ENCODE results near the gene SNRNP48. TPM values are rescaled to one million over a fixed set of nuclear protein-coding genes. Genes with fewer than 3 reads are reported as not detected.

SNRNP48 gene, protein sequence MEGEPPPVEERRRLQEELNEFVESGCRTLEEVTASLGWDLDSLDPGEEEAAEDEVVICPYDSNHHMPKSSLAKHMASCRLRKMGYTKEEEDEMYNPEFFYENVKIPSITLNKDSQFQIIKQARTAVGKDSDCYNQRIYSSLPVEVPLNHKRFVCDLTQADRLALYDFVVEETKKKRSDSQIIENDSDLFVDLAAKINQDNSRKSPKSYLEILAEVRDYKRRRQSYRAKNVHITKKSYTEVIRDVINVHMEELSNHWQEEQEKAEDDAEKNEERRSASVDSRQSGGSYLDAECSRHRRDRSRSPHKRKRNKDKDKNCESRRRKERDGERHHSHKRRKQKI
- 12.5 and 18.0 TPM in 2 replicates for polyA plus RNA-seq (2014; cell fraction: cytosol; rRNA removed)
- polyA plus RNA-seq (2014; cell fraction: nucleus; rRNA removed): 20.2 and 22.6 TPM in 2 replicates

DNA sequence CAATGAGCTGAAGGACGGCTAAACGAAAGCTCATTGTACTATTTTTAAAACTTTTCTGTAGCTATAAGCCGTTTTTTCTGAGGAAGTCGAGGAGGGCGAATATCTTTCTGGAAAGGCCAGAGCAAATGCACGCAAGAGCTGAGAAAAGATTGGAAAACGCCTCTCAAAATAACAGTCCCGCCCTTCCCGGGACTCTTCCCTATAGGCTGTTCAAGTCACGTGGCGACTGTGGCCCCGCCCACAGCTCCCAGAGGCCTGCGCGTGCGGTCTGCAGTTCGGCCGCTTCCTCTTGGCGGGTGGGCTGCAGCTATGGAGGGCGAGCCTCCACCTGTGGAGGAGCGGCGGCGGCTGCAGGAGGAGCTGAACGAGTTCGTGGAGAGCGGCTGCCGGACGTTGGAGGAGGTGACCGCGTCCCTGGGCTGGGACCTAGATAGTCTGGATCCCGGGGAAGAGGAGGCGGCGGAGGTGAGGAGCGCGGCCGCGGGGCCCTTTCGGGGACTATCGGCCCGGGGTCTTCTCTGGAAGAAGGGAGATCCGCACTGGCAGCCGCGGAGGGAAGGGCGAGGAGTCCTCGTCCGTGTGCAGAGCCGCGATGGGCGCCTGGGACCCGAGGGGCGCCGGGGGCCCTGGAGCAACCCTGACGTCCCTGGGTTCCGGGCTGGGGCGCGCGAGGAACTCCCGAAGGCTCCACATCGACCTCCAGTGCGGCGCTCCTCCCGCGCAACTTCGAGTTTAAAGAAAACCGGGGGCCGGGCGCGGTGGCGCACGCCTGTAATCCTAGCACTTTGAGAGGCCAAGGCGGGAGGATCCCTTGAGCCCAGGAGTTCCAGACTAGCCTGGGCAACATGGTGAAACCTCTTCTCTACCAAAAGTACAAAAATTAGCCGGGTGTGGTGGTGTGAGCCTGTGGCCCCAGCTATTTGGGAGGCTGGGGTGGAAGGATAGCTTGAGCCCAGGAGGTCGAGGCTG, at the start of gene SNRNP48:
Gene SNRNP48, plus strand, starts transcription at position 250 of the 969 bp plus-strand sequence. Its CDS starts 60 bp downstream, at position 310.
- DNase-seq (ENCODE audit: low spot score): peak; percentile 93

DNA sequence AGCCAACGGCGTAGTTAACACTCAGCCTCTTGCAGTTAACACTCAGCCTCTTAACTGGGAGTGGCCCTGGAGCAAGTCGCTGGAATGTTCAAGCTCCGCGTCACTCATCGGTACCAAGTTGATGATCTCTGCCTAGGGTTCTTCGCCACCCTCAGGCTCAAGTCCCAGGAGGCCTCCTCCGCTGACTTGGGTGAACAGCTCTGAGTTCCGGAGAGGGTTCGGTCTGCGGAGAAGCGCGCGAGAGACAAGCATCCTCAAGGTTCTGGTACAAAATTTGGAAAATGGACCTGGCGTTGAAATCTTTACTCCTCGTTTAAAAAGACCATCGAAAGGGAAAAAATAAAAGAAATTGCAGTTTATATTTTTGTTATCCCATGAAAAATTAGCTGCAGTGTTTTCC, 49.4 kb upstream of the SNRNP48 start:
- no peak for DNase-seq (ENCODE audit: low spot score)

DNA sequence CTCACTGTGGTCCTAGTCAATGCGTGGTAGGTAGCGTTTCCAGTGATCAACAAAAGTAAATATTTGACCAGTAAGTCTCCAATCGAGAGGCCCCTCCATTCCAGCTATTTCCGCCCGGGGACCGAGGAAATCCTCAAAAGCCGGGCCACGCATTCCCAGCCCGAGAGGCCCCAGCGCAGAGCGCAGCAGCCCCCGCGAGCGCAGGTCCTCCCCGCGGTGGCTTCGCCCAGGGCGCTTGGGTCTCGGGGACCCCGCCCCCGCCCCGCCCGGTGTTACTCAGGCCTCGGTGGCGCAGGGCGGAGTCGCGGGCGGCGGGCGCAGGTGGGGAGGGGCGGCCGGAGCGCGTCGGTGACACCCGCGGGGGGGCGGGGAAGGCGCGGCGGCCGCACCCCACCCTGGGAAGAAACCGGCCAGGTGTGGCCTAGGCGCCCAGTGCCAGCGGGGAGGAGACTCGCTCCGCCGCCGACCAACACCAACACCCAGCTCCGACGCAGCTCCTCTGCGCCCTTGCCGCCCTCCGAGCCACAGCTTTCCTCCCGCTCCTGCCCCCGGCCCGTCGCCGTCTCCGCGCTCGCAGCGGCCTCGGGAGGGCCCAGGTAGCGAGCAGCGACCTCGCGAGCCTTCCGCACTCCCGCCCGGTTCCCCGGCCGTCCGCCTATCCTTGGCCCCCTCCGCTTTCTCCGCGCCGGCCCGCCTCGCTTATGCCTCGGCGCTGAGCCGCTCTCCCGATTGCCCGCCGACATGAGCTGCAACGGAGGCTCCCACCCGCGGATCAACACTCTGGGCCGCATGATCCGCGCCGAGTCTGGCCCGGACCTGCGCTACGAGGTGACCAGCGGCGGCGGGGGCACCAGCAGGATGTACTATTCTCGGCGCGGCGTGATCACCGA, 48.6 kb upstream of the SNRNP48 start, which contains the start of gene DSP:
Gene DSP, plus strand, starts transcription at position 497 of the 890 bp plus-strand sequence. Its CDS starts 245 bp downstream, at position 742.
- no peak for DNase-seq (ENCODE audit: low spot score)

DNA sequence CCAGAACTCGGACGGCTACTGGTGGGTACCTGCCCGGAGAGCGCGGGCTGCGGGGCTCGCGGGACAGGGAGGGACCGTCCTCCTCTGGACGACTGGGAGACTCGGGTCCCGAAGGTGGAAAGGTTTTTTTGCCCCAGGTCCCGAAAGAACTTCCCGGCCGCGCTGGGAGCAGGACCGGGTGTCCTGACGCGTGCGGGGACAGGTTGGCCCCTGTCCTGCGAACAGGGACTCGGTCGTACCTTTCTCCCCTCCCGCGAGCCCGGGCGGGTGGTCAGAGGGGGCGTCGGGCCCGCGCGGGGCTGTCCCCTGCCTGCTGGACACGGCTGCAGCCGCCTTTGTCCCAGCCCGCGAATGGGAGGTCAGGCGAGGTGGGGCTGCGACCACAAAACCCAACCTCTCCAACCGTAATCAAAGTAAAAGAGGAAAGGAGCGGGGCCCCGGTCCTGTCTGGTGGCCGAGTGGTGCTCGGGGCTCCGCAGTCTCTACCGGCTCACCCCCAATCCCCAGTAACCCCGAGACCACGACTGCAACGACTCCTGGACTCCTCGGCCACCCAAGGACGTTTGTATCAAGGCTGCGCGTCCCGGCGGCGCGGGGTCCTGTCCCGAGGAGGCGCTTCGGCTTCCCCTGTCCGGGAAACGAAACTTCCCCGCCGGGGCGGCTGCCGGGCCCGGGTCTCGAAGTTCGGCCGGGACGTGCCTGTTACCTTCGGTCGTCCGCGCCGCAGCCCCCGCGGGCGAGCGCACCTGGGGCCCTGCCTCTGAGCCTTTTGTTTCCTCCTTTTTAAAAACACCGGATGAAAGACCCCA, 47.7 kb upstream of the SNRNP48 start:
- DNase-seq (ENCODE audit: low spot score): no peak

DNA sequence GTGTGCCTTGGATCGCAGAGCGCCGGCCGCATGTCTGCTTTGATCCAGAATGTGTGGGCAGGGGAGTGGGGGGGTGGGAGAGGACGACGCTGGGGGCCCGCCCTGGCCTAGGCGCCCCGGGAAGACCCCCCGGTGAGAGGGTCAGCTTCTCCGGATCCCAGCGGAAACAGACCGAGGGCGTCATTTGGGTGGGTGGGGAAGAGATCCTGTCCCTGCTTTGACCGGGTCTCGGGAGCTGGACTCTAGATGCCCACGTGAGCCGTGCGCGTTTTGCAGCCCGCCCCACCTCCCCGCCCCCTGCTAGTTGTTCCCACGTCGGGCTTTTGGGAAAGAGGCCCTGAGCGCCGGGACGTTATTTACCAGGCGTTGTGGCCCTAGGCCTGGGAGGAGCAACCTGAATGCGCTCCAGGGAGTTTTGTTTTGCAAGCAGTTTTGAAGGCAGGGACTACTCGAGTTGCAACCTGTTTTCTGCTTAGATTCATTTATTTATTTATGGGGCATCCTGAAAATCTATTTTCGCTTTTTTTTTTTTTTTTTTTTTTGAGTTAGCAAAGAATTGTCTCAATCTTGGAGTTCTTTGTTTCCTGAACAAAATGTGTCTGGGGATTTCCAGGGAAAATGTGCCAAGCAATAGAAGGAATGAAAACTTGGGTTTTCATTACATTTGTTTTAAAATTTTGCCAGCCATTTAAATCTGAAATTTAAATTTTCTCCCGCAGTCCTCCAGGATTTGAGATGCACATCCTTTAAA, 46.9 kb upstream of the SNRNP48 start:
- no peak for DNase-seq (ENCODE audit: low spot score)

DNA sequence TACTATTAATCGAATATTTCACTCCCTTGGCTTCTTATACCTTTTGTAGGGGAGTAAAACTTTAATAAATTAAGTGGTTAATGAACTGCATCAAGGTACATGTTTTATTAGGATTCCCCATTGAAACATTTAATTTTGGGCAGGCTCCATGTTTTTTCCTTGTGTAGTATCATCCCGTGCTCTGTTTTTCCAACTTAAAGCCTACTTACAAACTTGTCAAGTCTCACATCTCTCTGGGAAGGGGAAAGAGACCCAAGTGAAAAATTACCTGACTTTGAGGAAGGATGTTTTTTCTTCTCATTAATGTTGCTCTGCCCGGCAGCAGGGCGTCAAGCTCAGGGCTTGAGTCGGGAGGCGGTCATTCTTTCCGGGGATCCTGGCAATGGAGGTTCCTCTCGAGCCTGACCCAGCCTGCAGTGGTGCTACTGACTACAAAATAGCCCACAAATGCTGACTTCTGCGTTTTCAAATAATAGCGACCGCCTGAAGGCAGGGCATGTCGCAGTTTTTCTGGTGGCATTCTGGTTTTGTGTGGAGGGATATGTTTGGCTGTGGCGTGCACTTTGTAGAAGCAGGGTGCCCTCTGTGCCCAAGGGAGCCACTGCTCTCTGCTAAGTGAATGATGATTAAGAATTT, 46.1 kb upstream of the SNRNP48 start:
- no peak for DNase-seq (ENCODE audit: low spot score)

DNA sequence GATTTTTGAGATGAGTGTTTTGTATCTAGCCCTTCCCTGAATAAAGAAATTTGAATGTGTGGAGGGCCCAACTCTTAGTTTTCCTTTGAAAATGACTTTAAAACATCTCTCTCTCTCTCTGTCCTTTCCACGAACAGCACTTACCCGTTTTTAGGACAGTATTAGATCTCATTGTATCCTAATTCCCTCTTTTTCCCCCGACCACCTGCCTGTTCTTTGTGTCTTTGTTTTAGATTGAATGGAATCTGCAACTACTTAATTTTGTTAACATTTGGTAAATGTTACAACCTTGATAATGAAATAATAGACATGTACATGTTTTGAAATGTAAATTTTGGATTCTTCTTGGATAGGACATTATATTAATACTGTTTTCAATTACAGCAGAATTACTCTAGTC, 45.4 kb upstream of the SNRNP48 start:
- DNase-seq (ENCODE audit: low spot score): no peak

DNA sequence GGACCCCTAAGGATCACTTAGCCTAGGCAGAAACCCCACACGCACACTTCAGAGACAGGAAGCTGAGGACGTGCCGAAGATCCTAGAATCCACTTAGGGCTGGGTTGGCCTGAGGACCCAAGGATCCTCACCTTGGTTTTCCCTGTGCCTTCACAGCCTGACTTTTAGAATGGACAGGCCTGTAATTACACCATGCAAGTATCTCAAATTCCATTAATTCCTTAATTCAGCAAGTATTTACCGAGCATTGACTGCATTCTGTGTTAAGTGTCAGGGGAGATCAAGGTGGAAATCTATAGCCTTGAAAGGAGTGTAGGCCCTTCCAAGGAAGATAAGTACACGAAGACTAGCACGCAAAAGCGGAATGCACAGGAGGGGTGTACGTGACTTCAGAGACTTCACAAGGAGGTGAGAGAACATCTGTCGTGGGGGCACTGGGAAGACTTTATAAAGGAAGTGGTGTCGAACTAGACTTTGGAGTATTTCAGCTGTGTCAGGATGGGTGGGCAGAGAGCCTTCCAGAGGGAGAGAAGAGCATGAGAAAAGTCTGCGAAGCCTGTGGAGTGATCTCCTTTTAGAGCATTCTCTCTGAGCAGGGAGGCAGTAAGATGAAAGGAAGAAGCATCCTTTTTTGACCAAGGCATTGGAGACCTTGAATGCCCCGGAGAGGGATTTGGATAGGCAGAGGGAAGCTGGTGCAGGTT, 44.5 kb upstream of the SNRNP48 start:
- DNase-seq (ENCODE audit: low spot score): no peak

DNA sequence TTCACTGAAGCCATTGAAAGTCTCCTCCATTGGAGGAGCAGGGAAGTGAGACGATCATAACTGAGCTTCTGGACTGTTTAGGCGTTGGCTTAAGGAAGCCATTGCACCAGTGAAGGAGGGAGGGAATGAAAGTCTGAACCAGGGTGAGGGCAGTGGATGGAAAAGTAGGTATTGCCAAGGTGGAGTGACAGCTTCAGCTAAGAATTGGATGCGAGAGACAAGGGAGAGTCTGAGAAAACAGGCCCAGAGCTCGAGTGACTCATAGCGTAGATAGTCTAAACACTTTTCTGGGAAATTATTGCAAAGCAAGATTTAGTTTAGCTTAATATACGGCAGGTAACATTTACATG, 44.0 kb upstream of the SNRNP48 start:
- DNase-seq (ENCODE audit: low spot score): no peak

DNA sequence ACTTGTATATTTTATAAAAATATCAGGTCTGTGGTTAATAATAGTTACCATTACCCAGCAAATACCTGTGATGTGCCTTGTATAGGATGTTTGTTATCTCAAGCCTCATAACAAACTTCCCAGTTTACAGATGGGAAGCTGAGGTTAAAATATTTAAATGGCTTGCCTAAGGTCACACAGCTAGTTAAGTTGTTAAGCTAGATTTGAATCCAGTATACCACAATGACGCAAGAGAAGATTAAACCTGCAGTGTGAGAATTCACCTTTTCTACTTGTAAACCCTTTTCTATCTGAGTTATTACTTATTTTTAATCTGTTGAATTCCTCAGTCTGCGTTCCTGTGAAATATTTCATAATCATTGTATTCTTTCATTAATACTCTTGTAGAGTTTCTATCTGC, 43.6 kb upstream of the SNRNP48 start:
- no peak for DNase-seq (ENCODE audit: low spot score)

DNA sequence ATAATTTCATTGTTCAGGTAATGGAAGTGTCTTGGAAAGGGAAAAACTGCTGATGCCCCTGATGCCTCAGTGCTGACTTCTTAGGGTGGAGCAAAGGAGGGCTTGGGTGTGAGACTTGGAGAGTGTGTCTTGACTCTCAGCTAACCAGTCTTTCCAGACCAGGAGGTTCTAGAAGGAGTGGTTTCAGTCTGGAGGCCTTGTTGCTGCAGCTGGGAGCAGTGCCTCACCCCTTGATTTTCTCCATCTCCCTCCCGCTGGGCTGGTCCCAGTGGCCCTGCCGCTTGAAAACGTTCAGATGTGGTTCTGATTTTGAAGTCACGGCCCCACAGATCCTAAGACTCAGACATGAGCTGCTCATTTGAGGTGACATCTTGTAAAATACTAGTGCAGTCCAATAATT, 43.1 kb upstream of the SNRNP48 start:
- no peak for DNase-seq (ENCODE audit: low spot score)

DNA sequence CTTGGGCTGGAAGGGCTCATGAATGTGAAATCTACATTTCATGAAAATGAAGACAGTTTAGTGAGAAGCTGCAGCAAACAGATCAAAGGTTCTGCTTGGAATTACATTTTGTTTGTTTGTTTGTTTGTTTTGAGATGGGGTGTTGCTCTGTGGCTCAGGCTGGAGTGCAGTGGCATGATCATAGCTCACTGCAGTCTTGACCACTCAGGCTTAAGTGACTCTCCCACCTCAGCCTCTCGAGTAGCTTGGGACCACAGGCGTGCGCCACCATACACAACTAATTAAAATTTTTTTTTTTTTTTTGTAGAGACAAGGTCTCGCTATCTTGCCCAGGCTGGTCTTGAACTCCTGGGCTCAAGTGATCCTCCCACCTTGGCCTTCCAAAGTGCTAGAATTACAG, 42.7 kb upstream of the SNRNP48 start:
- DNase-seq (ENCODE audit: low spot score): no peak

DNA sequence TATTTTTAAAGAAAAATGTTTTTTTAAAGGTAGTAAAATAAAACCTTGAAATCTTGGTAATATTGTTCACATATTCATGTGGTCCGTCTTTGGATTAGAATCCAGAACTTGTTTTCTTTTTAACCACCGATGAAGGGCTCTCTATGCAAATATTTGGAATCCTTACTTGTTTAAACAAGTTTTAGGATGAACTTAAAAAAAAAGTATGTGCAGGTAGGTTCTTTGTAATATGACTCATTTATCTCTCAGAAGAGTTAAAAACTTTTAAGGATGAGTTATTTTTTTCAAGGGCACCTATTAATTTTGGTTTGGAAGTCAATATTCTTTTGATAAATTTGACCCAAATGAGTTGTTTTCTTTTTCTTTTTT, 39.6 kb upstream of the SNRNP48 start:
- no peak for DNase-seq (ENCODE audit: low spot score)

DNA sequence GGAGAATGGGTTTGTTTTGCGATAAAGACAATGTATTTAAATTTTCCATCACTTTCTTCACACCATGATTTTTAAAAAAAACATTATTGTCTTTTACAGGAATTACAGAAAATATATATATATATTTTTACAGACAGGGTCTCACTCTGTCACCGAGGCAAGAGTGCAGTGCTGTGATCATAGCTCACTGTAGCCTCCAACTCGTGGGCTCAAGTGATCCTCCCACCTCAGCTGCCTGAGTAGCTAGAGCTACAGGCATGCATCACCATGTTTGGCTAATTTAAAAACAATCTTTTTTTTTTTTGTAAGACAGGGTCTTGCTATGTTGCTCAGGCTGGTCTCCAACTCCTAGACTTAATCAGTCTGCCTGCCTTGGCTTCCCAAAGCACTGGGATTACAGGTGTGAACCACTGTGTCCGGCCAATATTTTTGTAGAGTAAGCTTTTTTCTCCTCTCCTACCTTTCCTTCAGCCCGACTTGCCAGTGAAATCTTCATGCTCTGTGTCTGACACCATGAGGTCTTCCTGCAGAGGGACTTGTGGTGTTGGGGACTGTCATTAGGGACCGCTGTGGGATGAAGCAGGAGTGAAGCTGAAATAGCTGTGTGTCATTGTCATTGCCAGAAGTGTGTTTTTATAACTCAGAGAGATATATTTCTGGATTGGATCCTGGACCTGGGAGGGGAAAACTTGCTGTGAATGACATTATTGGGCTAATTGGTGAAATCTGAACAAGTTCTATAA, 35.3 kb upstream of the SNRNP48 start:
- DNase-seq (ENCODE audit: low spot score): no peak

DNA sequence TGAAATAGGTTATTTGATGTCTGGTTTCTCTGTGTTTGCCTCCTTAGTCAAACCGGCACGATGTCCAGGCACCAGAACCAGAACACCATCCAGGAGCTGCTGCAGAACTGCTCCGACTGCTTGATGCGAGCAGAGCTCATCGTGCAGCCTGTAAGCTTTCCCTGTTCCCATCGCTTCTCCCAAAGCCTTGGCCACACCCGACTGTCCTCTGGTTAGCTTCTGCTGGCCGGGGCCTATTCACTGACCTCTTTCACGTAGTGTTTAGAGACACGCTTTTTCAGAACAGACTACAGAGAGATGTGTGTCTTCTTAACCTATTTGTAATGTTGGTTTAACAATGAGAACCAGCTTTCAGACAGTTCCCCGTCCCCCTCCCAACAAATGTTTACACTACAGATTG, 34.3 kb upstream of the SNRNP48 start:
- no peak for DNase-seq (ENCODE audit: low spot score)

DNA sequence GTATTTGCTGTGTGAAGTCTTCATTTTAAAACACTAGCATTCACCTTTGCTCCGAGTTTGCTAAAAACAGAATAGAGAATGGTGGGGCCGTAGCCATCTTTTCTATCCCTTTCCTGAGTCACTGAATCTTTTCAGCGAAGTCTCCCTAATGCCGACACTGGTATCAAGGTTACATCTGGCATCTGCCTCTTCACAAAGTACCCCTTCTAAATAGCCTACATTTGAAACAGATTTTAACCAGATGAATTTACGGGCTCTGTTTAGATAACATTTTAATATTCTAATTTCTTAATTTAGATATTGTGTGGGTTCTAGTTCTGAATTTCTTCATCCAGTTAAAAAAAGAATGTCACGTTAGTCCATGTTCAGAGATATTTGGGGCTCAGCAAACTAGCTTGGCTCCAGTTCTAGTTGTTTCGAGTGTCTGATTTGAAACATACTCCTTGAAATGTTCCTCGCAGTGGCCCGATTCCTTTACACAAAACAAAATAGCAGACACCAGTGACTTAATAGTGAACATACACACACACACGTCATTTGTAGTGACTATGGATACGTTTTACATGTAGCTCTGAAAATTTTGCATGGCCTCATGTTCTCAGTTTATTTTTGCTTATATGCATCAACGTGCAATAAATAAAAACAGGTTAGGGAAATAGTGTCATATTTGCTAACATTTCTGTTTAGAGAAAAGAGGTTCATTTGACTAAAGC, 33.4 kb upstream of the SNRNP48 start:
- no peak for DNase-seq (ENCODE audit: low spot score)

DNA sequence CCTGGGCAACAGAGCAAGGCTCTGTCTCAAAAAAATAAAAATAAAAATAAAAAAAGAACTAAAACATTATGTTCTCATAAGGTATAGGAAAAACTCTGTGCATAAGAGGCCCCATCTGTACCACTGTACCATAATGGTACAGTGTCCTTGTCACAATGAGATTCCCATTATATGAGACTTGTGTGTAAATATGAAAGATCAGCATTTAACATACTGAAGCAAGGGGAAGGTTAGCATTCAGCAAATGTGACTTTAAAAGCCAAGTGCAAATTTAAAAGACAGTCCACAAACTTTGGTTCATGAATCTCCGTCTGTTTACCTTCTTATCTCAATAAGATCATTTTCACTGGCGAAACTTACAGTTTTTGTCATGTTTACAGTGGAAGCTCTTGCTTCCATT, 32.3 kb upstream of the SNRNP48 start:
- DNase-seq (ENCODE audit: low spot score): no peak
